Measurements from ENCODE around the gene TFAP2E. TPM values are rescaled to one million over a fixed set of nuclear protein-coding genes. Genes with fewer than 3 reads are reported as not detected.

The TFAP2E gene
- total RNA-seq, 1 experiment from 2014 or later = 3.2 TPM

DNA sequence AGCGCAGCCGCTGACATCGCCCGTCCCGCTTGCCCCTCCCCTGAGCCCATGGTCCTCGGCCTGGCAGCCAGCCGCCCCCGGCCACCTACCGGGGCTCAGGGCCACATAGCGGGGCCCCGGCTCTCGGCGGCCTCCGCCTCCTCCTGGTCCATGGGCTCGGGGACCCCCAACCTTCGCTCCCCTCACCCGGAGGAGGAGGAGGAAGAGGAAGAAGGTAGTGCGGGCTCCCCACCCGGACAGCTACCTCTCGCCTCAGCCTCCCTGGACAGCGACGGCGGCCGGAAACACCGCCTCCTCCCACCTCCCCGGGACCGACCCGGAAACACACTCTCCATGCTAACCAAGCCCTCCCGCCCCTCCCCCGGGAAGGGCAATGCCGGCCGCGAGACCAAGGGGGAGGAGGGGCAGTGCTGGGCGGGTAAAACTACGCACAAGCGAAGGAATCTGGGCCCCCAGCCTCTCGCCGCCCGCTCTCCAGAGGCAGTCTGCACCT is 15.9 kb upstream of the TFAP2E start, which contains the start of gene KIAA0319L:
Gene KIAA0319L (minus strand): TSS at position 286 of the 493 bp plus-strand sequence. CDS start 2,912 bp downstream, outside the sequence.
- CTCF ChIA-PET = interaction anchor here (1.4 kb wide), 1 partner anchor 106 kb away, joined by 6 read pairs; no protein-coding TSS in a partner anchor
- Histone ChIP-seq H3K4me3 (ENCODE audit: low read depth in 2 of 2, low read length in 2 of 2) (peak within 1 kb of the TSS; percentile 87 to 97), H3K9me3 (ENCODE audit: control insufficient read depth, insufficient read depth, low read depth, low read length) (no peaks in the 10 kb centered on the region), H3K27ac (ENCODE audit: low read length) (peak within 1 kb of the TSS; percentile 94), H3K27me3 (ENCODE audit: control insufficient read depth, insufficient read depth, low read length) (no peaks in the 10 kb centered on the region), H3K36me3 (ENCODE audit: control insufficient read depth, insufficient read depth, low read length) (peaks cover 8% of the 10 kb centered on the region; the same call in 1 of the 2 replicates), H3K4me1 (ENCODE audit: control insufficient read depth, insufficient read depth, low read length) (peaks cover 32% of the 10 kb centered on the region)
- BruUV-seq (replicated peaks) = no TSS peak
- POLR2A ChIA-PET = interaction anchor here (0.5 to 0.6 kb wide), 2 partner anchors 42 to 307 kb away, joined by 5 to 8 read pairs; no protein-coding TSS in a partner anchor
- in situ Hi-C loops (cut with HindIII; ENCODE audit: low pct_unique_long_range_greater_than_20kb, low sequenced_read_pairs) (no loop called here), intact Hi-C loops (cut with micrococcal nuclease; ENCODE audit: unreplicated experiment) (no loop called here)
- peak; percentile 71 for DNase-seq (ENCODE audit: low read depth, low spot score)
- TF ChIP-seq, protein P1, sequence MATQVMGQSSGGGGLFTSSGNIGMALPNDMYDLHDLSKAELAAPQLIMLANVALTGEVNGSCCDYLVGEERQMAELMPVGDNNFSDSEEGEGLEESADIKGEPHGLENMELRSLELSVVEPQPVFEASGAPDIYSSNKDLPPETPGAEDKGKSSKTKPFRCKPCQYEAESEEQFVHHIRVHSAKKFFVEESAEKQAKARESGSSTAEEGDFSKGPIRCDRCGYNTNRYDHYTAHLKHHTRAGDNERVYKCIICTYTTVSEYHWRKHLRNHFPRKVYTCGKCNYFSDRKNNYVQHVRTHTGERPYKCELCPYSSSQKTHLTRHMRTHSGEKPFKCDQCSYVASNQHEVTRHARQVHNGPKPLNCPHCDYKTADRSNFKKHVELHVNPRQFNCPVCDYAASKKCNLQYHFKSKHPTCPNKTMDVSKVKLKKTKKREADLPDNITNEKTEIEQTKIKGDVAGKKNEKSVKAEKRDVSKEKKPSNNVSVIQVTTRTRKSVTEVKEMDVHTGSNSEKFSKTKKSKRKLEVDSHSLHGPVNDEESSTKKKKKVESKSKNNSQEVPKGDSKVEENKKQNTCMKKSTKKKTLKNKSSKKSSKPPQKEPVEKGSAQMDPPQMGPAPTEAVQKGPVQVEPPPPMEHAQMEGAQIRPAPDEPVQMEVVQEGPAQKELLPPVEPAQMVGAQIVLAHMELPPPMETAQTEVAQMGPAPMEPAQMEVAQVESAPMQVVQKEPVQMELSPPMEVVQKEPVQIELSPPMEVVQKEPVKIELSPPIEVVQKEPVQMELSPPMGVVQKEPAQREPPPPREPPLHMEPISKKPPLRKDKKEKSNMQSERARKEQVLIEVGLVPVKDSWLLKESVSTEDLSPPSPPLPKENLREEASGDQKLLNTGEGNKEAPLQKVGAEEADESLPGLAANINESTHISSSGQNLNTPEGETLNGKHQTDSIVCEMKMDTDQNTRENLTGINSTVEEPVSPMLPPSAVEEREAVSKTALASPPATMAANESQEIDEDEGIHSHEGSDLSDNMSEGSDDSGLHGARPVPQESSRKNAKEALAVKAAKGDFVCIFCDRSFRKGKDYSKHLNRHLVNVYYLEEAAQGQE (IDR thresholded peaks at IDR 0.05; ENCODE audit: insufficient read depth in 1 of 2, low read depth in 2 of 2, low read length in 1 of 2) = peak in 1 of 2 experiments; percentile 82
- TF ChIP-seq POLR2AphosphoS5 (IDR thresholded peaks at IDR 0.05; ENCODE audit: low read depth, low read length) (peak; percentile 70; the same call in 1 of the 2 replicates), TCF7L2 (IDR thresholded peaks at IDR 0.05; ENCODE audit: low read depth, low read length) (no peak), SIN3A (IDR thresholded peaks at IDR 0.05; ENCODE audit: borderline replicate concordance, insufficient read depth, low read depth, low read length) (0 out of 2 replicates have a peak, but pooled peaks have one; percentile 59)
- TF ChIP-seq, protein P2, sequence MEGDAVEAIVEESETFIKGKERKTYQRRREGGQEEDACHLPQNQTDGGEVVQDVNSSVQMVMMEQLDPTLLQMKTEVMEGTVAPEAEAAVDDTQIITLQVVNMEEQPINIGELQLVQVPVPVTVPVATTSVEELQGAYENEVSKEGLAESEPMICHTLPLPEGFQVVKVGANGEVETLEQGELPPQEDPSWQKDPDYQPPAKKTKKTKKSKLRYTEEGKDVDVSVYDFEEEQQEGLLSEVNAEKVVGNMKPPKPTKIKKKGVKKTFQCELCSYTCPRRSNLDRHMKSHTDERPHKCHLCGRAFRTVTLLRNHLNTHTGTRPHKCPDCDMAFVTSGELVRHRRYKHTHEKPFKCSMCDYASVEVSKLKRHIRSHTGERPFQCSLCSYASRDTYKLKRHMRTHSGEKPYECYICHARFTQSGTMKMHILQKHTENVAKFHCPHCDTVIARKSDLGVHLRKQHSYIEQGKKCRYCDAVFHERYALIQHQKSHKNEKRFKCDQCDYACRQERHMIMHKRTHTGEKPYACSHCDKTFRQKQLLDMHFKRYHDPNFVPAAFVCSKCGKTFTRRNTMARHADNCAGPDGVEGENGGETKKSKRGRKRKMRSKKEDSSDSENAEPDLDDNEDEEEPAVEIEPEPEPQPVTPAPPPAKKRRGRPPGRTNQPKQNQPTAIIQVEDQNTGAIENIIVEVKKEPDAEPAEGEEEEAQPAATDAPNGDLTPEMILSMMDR (IDR thresholded peaks at IDR 0.05) = no peak
- ATAC-seq = peak; percentile 95

DNA sequence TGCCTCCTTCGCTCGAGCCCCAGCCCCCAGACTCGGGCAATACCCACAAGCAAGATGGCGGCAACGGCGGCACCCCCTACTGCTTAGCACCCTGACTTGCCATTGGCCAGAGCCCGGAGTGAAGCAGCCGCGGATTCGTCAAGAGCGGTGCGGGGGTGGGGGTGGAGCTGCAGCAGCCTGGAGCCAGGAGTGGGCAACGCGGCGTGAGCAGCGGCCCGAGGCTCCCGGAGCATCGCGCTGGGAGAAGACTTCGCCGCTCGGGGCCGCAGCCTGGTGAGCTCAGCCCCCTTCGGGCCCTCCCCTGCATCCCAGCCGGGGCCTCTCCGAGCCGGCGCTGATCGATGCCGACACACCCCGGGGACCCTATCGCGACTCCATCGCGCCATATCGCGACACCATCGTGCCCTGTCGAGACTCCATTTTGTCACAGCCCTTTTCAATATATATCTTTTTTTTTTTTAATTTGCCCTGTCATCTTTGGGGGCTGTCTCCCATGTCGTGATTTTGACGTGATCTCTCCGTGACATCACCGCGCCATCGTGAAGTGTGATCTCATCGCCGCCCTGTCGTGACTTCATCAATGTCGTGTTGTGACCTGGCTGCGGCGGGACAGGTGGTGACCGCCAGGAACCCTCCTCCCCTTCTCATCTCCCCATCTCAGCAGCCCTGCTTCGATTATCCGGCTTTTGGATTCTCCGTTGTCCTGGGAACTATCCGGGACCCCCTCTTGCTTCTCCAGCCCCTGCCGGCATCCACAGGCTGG is 15.3 kb upstream of the TFAP2E start, which contains the start of gene NCDN:
Gene NCDN (plus strand): TSS at position 189 of the 763 bp plus-strand sequence. CDS start 392 bp downstream, at position 581.
- BruUV-seq (replicated peaks) = no TSS peak
- intact Hi-C loops (cut with micrococcal nuclease; ENCODE audit: unreplicated experiment) (no loop called here), in situ Hi-C loops (cut with HindIII; ENCODE audit: low pct_unique_long_range_greater_than_20kb, low sequenced_read_pairs) (no loop called here)
- peak; percentile 81 for DNase-seq (ENCODE audit: low read depth, low spot score)
- ChIA-PET CTCF (interaction anchor here (1.4 kb wide), 1 partner anchor 107 kb away, joined by 6 read pairs; no protein-coding TSS in a partner anchor), POLR2A (interaction anchor here (0.5 kb wide), 1 partner anchor 308 kb away, joined by 5 read pairs; no protein-coding TSS in a partner anchor)
- peak within 1 kb of the TSS; percentile 87 to 97 for H3K4me3 ChIP-seq (ENCODE audit: low read depth in 2 of 2, low read length in 2 of 2)
- H3K27ac ChIP-seq (ENCODE audit: low read length) = peak within 1 kb of the TSS; percentile 94
- ATAC-seq = peak; percentile 96
- no peaks in the 10 kb centered on the region for H3K9me3 ChIP-seq (ENCODE audit: control insufficient read depth, insufficient read depth, low read depth, low read length)
- H3K27me3 ChIP-seq (ENCODE audit: control insufficient read depth, insufficient read depth, low read length) = no peaks in the 10 kb centered on the region
- H3K36me3 ChIP-seq (ENCODE audit: control insufficient read depth, insufficient read depth, low read length) = peaks cover 8% of the 10 kb centered on the region; the same call in 1 of the 2 replicates
- peaks cover 32% of the 10 kb centered on the region for H3K4me1 ChIP-seq (ENCODE audit: control insufficient read depth, insufficient read depth, low read length)
- TF ChIP-seq POLR2AphosphoS5 (IDR thresholded peaks at IDR 0.05; ENCODE audit: low read depth, low read length) = 0 out of 2 replicates have a peak, but pooled peaks have one; percentile 71
- TF ChIP-seq SIN3A (IDR thresholded peaks at IDR 0.05; ENCODE audit: borderline replicate concordance, insufficient read depth, low read depth, low read length) = peak; percentile 65; the same call in 1 of the 2 replicates
- no peak for TF ChIP-seq TCF7L2 (IDR thresholded peaks at IDR 0.05; ENCODE audit: low read depth, low read length)
